ENCODE results near the gene LAMA4.

- TF ChIP-seq CTCF (IDR thresholded peaks at IDR 0.05), result no peak
- TF ChIP-seq POLR2AphosphoS5 (IDR thresholded peaks at IDR 0.05; ENCODE audit: insufficient read depth in 1 of 2, low read depth in 1 of 2), result no peak
- no peak for TF ChIP-seq POLR2A (IDR thresholded peaks at IDR 0.05)
Measured at GRCh38 chr6:112225691-112226090, 28.7 kb downstream of the LAMA4 start.

All from vagina (tissue), 2 donors.